MCF 10A (cell line): ENCODE measurements around the gene GHRL. TPM values are rescaled to one million over a fixed set of nuclear protein-coding genes. Genes with fewer than 3 reads are reported as not detected.

Experiments used
- BruUV-seq: library from RNA; stranded (reverse); fragments of 400-500 nt; replicated peaks from 2 replicates; lab custom pipeline; 2021; lab: Mats Ljungman, UMichigan
- CTCF ChIA-PET: fragments of 300-600 bp; sonication (Branson Sonifier 250); formaldehyde crosslinking; extraction: SDS; loops from one replicate; lab custom pipeline; 2021; ENCODE audit warnings: antibody characterized with exemption, inconsistent platforms; lab: Yijun Ruan, JAX
- POLR2A ChIA-PET: fragments of 300-600, 350-650 bp; sonication (Branson Sonifier 250); formaldehyde crosslinking; extraction: SDS; loops from one replicate; lab custom pipeline; 2020; ENCODE audit warnings: antibody characterized with exemption, inconsistent platforms; lab: Yijun Ruan, JAX
- DNase-seq: peaks from one replicate; pipeline ENCODE4 v3.0.0-alpha.2; 2018; ENCODE audit not compliant: unreplicated experiment
- H3K27ac Mint-ChIP-seq: one replicate; pipeline ENCODE4 v1.8.0; 2022; ENCODE audit warnings: mild to moderate bottlenecking, low read depth, mixed read lengths; ENCODE audit not compliant: unreplicated experiment
- H3K27me3 Mint-ChIP-seq: one replicate; pipeline ENCODE4 v1.8.0; 2022; ENCODE audit warnings: mixed read lengths; ENCODE audit not compliant: insufficient read depth, unreplicated experiment
- H3K36me3 Mint-ChIP-seq: one replicate; pipeline ENCODE4 v1.8.0; 2022; ENCODE audit warnings: mild to moderate bottlenecking, moderate library complexity, mixed read lengths; ENCODE audit not compliant: insufficient read depth, unreplicated experiment
- H3K4me1 Mint-ChIP-seq: one replicate; pipeline ENCODE4 v1.8.0; 2022; ENCODE audit warnings: mixed read lengths; ENCODE audit not compliant: insufficient read depth, unreplicated experiment
- H3K4me3 Mint-ChIP-seq: one replicate; pipeline ENCODE4 v1.8.0; 2022; ENCODE audit warnings: mild to moderate bottlenecking, moderate library complexity, mixed read lengths; ENCODE audit not compliant: unreplicated experiment
- H3K9me3 Mint-ChIP-seq: one replicate; pipeline ENCODE4 v1.8.0; 2022; ENCODE audit warnings: mixed read lengths; ENCODE audit not compliant: unreplicated experiment
- intact Hi-C: fragments of 100-400 bp; cut with micrococcal nuclease; formaldehyde crosslinking; loops from 2 replicates; pipeline ENCODE4 v1.14.1; 2022
- total RNA-seq: library from RNA; stranded (reverse); gene quantifications from 2 replicates; pipeline ENCODE4 v1.2.3, GENCODE V29; 2022
- TF ChIP-seq, protein P1 (sequence below): fragments of 200-600 bp; IDR thresholded peaks from one replicate; pipeline ENCODE4 v1.8.0; 2022; ENCODE audit warnings: antibody characterized with exemption, mild to moderate bottlenecking; ENCODE audit not compliant: unreplicated experiment

The GHRL gene
- total RNA-seq, 1 experiment from 2014 or later, result not detected

DNA sequence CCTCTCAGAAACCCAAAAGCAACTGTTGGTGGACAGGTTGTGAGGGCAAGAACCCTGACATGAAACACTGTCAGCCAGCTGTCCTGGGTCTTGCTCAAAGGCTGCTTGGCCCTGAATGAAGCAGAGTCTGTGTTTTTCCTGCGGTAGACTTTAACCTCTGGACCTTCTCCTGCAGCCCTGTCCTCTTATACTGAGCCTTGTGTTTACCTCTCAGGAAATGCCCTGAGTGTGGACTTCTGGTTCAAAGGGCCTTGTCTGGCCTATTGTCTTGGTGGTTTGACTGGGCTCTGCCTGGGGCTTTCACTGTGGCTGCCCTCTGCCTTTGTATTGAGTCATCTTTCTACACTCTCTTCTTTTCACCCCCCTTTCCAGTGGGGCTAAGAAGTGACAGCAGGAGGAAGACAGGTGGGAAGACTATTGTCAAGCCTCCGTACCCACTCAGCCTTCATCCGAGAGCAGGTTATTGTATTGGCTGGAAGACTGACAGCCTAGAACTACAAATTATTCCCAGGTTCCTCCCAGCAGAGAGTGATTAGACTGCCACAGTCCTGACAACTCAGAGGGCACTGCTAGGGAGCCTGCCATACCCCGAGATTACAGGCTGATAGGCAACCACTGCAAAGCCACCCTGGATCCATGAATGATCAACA is 24.7 kb upstream of the GHRL start:
- no peaks in the 10 kb centered on the region for H3K27me3 Mint-ChIP-seq
- H3K4me1 Mint-ChIP-seq, result peaks cover 6% of the 10 kb centered on the region
- DNase-seq, result no peak
- TF ChIP-seq, protein P1, sequence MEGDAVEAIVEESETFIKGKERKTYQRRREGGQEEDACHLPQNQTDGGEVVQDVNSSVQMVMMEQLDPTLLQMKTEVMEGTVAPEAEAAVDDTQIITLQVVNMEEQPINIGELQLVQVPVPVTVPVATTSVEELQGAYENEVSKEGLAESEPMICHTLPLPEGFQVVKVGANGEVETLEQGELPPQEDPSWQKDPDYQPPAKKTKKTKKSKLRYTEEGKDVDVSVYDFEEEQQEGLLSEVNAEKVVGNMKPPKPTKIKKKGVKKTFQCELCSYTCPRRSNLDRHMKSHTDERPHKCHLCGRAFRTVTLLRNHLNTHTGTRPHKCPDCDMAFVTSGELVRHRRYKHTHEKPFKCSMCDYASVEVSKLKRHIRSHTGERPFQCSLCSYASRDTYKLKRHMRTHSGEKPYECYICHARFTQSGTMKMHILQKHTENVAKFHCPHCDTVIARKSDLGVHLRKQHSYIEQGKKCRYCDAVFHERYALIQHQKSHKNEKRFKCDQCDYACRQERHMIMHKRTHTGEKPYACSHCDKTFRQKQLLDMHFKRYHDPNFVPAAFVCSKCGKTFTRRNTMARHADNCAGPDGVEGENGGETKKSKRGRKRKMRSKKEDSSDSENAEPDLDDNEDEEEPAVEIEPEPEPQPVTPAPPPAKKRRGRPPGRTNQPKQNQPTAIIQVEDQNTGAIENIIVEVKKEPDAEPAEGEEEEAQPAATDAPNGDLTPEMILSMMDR, result no peak
- no TSS peak for BruUV-seq
- intact Hi-C loops, result no loop called here
- peaks cover 60% of the 10 kb centered on the region for H3K36me3 Mint-ChIP-seq
- H3K27ac Mint-ChIP-seq, result no peak overlapping the region
- H3K9me3 Mint-ChIP-seq, result no peaks in the 10 kb centered on the region
- no peak overlapping the region for H3K4me3 Mint-ChIP-seq
- ChIA-PET POLR2A (no interaction called here), CTCF (no interaction called here)

DNA sequence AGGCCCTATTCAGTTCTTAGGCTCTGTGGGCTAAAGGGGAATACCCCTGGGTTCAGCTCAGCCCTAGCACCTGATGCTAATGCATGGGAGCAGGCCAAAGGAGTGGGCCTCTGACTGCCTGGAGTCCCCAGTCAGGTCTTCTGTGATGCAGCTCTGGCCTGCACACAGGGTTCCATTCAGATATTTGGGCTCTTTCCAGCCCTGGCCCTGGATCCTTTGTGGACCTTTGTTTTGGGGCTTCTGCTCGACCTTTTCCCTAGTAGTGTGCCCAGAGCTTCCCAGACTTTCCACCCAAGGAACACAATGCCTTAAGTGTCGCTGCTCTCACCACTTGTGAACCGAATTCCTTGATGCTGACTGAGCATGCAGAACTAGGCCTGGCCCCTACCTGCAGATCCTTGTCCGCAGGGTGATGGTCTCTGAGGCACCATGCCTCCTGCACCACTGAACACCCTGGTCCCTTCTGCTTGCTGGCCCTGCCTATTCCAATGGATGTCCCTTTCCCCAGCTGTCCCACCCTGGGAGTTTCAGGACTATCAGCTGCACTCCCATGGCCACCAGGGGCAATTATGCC is 23.1 kb upstream of the GHRL start:
- POLR2A ChIA-PET, result interaction anchor here (0.6 kb wide), 1 partner anchor 284 kb away, joined by 3 read pairs; no protein-coding TSS in a partner anchor
- Mint-ChIP-seq H3K27ac (no peak overlapping the region), H3K4me3 (no peak overlapping the region), H3K27me3 (no peaks in the 10 kb centered on the region), H3K36me3 (peaks cover 76% of the 10 kb centered on the region), H3K4me1 (peaks cover 6% of the 10 kb centered on the region), H3K9me3 (no peaks in the 10 kb centered on the region)
- CTCF ChIA-PET, result interaction anchor here (0.9 kb wide), 1 partner anchor 24 kb away, joined by 3 read pairs; no protein-coding TSS in a partner anchor
- intact Hi-C loops, result no loop called here
- no peak for DNase-seq
- TF ChIP-seq, protein P1, result no peak
- no TSS peak for BruUV-seq

DNA sequence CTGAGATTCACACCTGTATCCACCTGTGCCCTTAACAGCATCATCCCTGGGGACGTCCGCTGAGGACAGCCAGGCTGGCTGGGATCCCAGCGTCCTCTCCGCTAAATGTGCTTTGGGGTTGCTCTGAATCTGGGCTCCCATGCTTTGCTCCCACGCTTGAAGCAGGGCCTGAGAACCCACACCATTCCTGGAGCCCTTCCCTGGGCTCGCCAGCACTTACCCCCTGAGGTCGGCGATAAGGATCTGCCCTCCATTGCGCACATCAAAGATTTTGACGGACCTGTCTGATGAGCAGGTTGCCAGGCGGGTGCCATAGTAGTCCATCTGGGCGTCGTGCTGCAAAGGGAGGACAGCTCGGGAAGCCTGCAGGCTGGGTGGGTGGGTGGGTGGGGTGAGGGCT is 22.4 kb upstream of the GHRL start:
- no peaks in the 10 kb centered on the region for H3K27me3 Mint-ChIP-seq
- H3K9me3 Mint-ChIP-seq, result no peaks in the 10 kb centered on the region
- no peak for DNase-seq
- ChIA-PET POLR2A (interaction anchor here (0.6 kb wide), 1 partner anchor 284 kb away, joined by 3 read pairs; no protein-coding TSS in a partner anchor), CTCF (interaction anchor here (0.6 to 0.9 kb wide), 2 partner anchors 25 to 332 kb away, joined by 3 read pairs; no protein-coding TSS in a partner anchor)
- H3K27ac Mint-ChIP-seq, result no peak overlapping the region
- no TSS peak for BruUV-seq
- no peak overlapping the region for H3K4me3 Mint-ChIP-seq
- H3K36me3 Mint-ChIP-seq, result peaks cover 84% of the 10 kb centered on the region
- intact Hi-C loops, result no loop called here
- H3K4me1 Mint-ChIP-seq, result peaks cover 6% of the 10 kb centered on the region
- TF ChIP-seq, protein P1, result no peak

DNA sequence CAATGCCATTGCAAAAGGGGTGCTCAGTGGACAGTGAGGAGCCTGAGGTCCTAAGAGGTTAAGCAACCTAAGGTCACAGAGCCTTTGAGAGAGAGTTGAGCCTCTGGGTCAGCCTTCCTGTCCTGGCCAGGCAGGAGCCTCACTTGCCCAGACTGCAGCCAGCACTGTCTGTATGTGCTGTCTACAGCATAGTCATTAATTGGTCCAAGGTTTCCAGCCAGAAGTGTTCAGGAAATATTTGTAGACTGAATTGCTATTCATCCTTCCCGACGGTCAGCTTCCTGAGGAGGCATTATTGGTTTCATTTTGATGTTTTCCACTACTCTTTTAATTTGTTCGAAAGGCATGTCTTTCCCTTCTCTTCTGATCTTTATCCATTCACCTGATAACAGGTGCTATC is 20.1 kb upstream of the GHRL start:
- TF ChIP-seq, protein P1, result no peak
- ChIA-PET CTCF (interaction anchor here (0.9 kb wide), 1 partner anchor 26 kb away, joined by 3 read pairs; no protein-coding TSS in a partner anchor), POLR2A (interaction anchor here (0.7 to 1.7 kb wide), 2 partner anchors 8 to 345 kb away, joined by 3 to 5 read pairs; partner anchors contain the start of gene SEC13)
- Mint-ChIP-seq H3K27ac (no peak overlapping the region), H3K27me3 (no peaks in the 10 kb centered on the region), H3K4me3 (no peak overlapping the region), H3K9me3 (no peaks in the 10 kb centered on the region), H3K36me3 (peaks cover 99% of the 10 kb centered on the region), H3K4me1 (no peaks in the 10 kb centered on the region)
- intact Hi-C loops, result no loop called here
- BruUV-seq, result no TSS peak
- no peak for DNase-seq
